GM21447 (cell line): Measurements from ENCODE around the gene LEMD1.

Experiments used
- ATAC-seq: cut with Tn5 transposase; IDR thresholded peaks from one replicate; pipeline ENCODE4 v1.9.1; 2021; ENCODE audit not compliant: unreplicated experiment

The LEMD1 gene

GRCh38 chr1:205335692-205336091 is 86.2 kb downstream of the LEMD1 start:
- no peak for ATAC-seq

DNA sequence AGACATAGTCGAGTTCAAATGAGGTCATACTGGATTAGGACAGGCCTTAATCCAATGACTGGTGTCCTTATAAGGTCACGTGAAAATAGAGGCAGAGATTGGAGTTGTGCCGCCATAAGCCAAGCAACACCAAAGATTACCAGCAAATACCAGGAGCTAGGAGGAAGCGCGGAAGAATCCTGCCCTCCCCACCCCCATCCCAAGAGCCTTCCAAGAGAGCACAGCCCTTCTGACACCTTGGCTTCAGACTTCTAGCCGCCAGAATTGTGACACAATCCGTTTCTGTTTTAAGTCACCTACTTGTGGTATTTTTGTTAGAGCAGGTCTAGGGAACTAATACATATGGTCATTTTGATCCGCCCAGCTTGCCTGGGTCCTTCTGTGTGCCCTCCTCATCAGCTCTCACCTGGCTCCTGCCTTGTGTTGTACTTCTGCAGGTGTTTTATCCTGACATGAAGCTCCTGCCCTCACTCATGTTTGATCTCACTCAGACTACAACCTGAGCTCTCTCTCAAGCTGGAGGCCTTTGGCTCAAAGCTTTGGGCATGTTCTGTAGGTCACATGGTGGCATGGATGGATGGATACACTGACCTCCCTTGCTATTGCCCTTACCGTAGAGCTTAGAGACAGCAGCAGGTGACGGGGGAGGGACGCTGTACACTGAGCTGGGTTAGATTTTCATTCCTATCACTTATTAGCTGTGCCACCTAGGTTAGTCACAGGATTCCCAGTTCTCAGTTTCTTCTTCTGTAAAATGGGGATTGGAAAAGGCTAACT is 89.7 kb downstream of the LEMD1 start:
- ATAC-seq = no peak
